ENCODE measurements around the gene SPINK2.

The SPINK2 gene

GRCh38 chr4:56828784-56829535, 7.5 kb upstream of the SPINK2 start:
- no peak for TF ChIP-seq CTCF (IDR thresholded peaks at IDR 0.05; ENCODE audit: low read depth, low read length, missing control alignments)
- no peak overlapping the region for H3K4me3 ChIP-seq (replicated peaks; ENCODE audit: low read depth, low read length)
- DNase-seq (ENCODE audit: extremely low read depth, low read depth) = no peak

- DNase-seq (ENCODE audit: extremely low read depth, low read depth) = no peak
- no peak overlapping the region for H3K4me3 ChIP-seq (replicated peaks; ENCODE audit: low read depth, low read length)
- TF ChIP-seq CTCF (IDR thresholded peaks at IDR 0.05; ENCODE audit: low read depth, low read length, missing control alignments) = no peak
Measured at GRCh38 chr4:56823933-56824600, 2.6 kb upstream of the SPINK2 start.

GRCh38 chr4:56818797-56819196, 2.7 kb downstream of the SPINK2 start:
- TF ChIP-seq CTCF (IDR thresholded peaks at IDR 0.05; ENCODE audit: low read depth, low read length, missing control alignments) = no peak
- no peak for DNase-seq (ENCODE audit: extremely low read depth, low read depth)
- no peak overlapping the region for H3K4me3 ChIP-seq (replicated peaks; ENCODE audit: low read depth, low read length)

GRCh38 chr4:56817840-56818491, 3.5 kb downstream of the SPINK2 start:
- TF ChIP-seq CTCF (IDR thresholded peaks at IDR 0.05; ENCODE audit: low read depth, low read length, missing control alignments) = no peak
- no peak for DNase-seq (ENCODE audit: extremely low read depth, low read depth)
- H3K4me3 ChIP-seq (replicated peaks; ENCODE audit: low read depth, low read length) = no peak overlapping the region

GRCh38 chr4:56806666-56807065, 14.8 kb downstream of the SPINK2 start:
- H3K4me3 ChIP-seq (replicated peaks; ENCODE audit: low read depth, low read length) = no peak overlapping the region
- TF ChIP-seq CTCF (IDR thresholded peaks at IDR 0.05; ENCODE audit: low read depth, low read length, missing control alignments) = no peak
- DNase-seq (ENCODE audit: extremely low read depth, low read depth) = no peak

- DNase-seq (ENCODE audit: extremely low read depth, low read depth) = no peak
- TF ChIP-seq CTCF (IDR thresholded peaks at IDR 0.05; ENCODE audit: low read depth, low read length, missing control alignments) = no peak
- H3K4me3 ChIP-seq (replicated peaks; ENCODE audit: low read depth, low read length) = no peak overlapping the region
Measured at GRCh38 chr4:56804551-56804950, 16.9 kb downstream of the SPINK2 start.
